ENCODE measurements around the gene OASL.

DNA sequence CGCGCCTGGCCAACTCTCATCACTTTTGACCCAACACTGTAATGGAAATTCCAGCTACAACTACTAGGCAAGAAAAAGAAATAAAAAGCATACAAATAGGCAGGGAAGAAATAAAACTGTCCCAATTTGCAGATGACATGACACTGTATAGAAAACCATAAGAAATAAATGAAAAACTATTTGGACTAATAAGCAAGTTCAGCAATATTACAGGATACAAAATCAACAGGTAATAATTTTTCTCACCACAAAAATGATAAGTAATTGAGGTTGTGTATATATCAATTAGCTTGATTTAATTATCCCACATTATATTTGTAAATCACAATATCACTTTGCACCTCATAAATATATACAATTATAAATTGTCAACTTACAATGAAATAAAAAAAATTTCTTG is 41.9 kb upstream of the OASL start:
- TF ChIP-seq RFX5 (IDR thresholded peaks at IDR 0.05; ENCODE audit: low read depth, low read length) (no peak), CTCF (conservative IDR thresholded peaks at IDR 0.05; ENCODE audit: low read depth, low read length) (no peak), POLR2A (IDR thresholded peaks at IDR 0.05; ENCODE audit: low read depth, low read length) (no peak), CEBPB (IDR thresholded peaks at IDR 0.05; ENCODE audit: low read depth, low read length) (no peak), SMC3 (IDR thresholded peaks at IDR 0.05; ENCODE audit: low read depth, low read length) (no peak), MAZ (IDR thresholded peaks at IDR 0.05; ENCODE audit: borderline replicate concordance, low read depth, low read length) (no peak), MXI1 (IDR thresholded peaks at IDR 0.05; ENCODE audit: borderline replicate concordance, low read depth, low read length) (no peak), RAD21 (IDR thresholded peaks at IDR 0.05; ENCODE audit: low read length) (no peak), CHD1 (IDR thresholded peaks at IDR 0.05; ENCODE audit: low read depth, low read length) (no peak), FOS (IDR thresholded peaks at IDR 0.05; ENCODE audit: low read depth, low read length) (no peak), ELK1 (IDR thresholded peaks at IDR 0.05; ENCODE audit: borderline replicate concordance, low read depth, low read length) (no peak), MAFK (IDR thresholded peaks at IDR 0.05; ENCODE audit: low read depth, low read length) (no peak)

All from IMR-90 (cell line).